Gastroesophageal sphincter (tissue), 4 donors: ENCODE results near the gene PBRM1. TPM values are rescaled to one million over a fixed set of nuclear protein-coding genes. Genes with fewer than 3 reads are reported as not detected.

Experiments used
- ATAC-seq: fragments of 150-250 bp; one replicate; pipeline ENCODE4 v1.9.1; 2016; ENCODE audit warnings: mild to moderate bottlenecking, moderate library complexity
- H3K27ac ChIP-seq, 4 donors: fragments of 200-600 bp; sonication (generic) in 3 of 4; 1 replicate in 3 of 4; 2 replicates in 1 of 4; pipeline ENCODE4 v1.5.1; 2016 to 2019
- H3K27me3 ChIP-seq: fragments of 200-600 bp; sonication (generic); one replicate; pipeline ENCODE4 v1.5.1; 2019
- H3K36me3 ChIP-seq, 2 donors: fragments of 200-600 bp; sonication (generic); one replicate each; pipeline ENCODE4 v1.5.1; 2019; ENCODE audit warnings: control low read depth in 1 of 2
- H3K4me1 ChIP-seq, 3 donors: fragments of 200-600 bp; sonication (generic); 1 replicate in 2 of 3; 2 replicates in 1 of 3; pipeline ENCODE4 v1.5.1; 2016 to 2019; ENCODE audit warnings: control low read depth in 2 of 3
- H3K4me3 ChIP-seq, 2 donors: fragments of 200-600 bp; sonication (generic); one replicate each; pipeline ENCODE4 v1.5.1; 2019; ENCODE audit warnings: mild to moderate bottlenecking in 1 of 2, moderate library complexity in 1 of 2
- H3K9me3 ChIP-seq, 3 donors: fragments of 200-600 bp; sonication (generic); one replicate each; pipeline ENCODE4 v1.5.1; 2017 to 2019; ENCODE audit warnings: control low read depth in 2 of 3
- EP300 ChIP-seq: sonication (generic); formaldehyde crosslinking; IDR thresholded peaks from one replicate; pipeline ENCODE4 v1.6.1; 2017; ENCODE audit warnings: antibody characterized with exemption, mild to moderate bottlenecking
- POLR2A ChIP-seq, 2 donors: fragments of 450-650 bp; IDR thresholded peaks; one replicate each; pipeline ENCODE4 v1.6.1; 2017; ENCODE audit warnings: antibody characterized with exemption in 2 of 2, mild to moderate bottlenecking in 2 of 2, moderate library complexity in 1 of 2
- POLR2AphosphoS5 ChIP-seq: sonication (generic); formaldehyde crosslinking; IDR thresholded peaks from one replicate; pipeline ENCODE4 v1.6.1; 2017; ENCODE audit warnings: antibody characterized with exemption
- WGBS, 2 donors: methylation state at CpG; one replicate each; pipeline ENCODE4 v1.1.5; 2018; ENCODE audit warnings: low coverage in 1 of 2; 5-methylcytosine and 5-hydroxymethylcytosine counted together
- total RNA-seq, 4 donors: library from RNA; depleted of rRNA; stranded (reverse); fragments of >200 nt; gene quantifications; one replicate each; pipeline ENCODE4 v1.1.0, GENCODE V29; 2016
- TF ChIP-seq, protein P1 (sequence below), 4 experiments: fragments of 200-600 bp in 2 of 4; fragments of 450-650 bp in 2 of 4; sonication (generic) in 1 of 4; IDR thresholded peaks; one replicate each; pipeline ENCODE4 v1.5.1; 2017 to 2019; ENCODE audit warnings: antibody characterized with exemption in 4 of 4, mild to moderate bottlenecking in 2 of 4, moderate library complexity in 2 of 4

The PBRM1 gene
- total RNA-seq, 4 donors from 2014 or later, result 73.9 to 105 (median 98.4) TPM

DNA sequence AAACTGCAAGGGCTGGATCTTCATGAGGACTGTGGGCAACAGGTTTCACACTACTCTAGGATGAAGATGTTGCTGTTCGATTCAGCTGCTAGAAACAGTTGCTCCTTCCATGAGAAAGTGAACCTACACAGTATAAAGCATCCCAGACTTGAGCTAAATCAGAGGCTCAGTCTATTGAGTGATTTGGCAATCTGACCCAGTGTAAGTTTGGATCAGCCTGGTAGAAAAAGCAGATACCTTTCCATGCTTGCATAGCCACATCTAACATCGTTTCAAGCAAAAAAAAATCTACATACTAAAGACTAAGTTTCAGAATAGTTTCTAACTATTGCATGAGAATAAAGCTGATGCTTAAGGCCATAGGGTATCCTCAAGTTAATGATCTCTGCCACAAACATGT lies 144.7 kb downstream of the PBRM1 start:
- H3K4me1 ChIP-seq, result peaks cover 0 to 51% (median 12%) of the 10 kb centered on the region in 3 donors
- no peak for ATAC-seq
- H3K4me3 ChIP-seq, result no peak overlapping the region
- no peak for TF ChIP-seq POLR2A (IDR thresholded peaks at IDR 0.05)
- no peak for TF ChIP-seq POLR2AphosphoS5
- no peak for TF ChIP-seq EP300
- no peaks in the 10 kb centered on the region for H3K27me3 ChIP-seq
- H3K27ac ChIP-seq, result no peak overlapping the region
- 20 to 79% methylated on average over 1 to 2 of the region's 2 CpGs for WGBS, 2 donors
- peaks cover 0 to 39% of the 10 kb centered on the region in 2 donors for H3K36me3 ChIP-seq
- H3K9me3 ChIP-seq, result no peaks in the 10 kb centered on the region

DNA sequence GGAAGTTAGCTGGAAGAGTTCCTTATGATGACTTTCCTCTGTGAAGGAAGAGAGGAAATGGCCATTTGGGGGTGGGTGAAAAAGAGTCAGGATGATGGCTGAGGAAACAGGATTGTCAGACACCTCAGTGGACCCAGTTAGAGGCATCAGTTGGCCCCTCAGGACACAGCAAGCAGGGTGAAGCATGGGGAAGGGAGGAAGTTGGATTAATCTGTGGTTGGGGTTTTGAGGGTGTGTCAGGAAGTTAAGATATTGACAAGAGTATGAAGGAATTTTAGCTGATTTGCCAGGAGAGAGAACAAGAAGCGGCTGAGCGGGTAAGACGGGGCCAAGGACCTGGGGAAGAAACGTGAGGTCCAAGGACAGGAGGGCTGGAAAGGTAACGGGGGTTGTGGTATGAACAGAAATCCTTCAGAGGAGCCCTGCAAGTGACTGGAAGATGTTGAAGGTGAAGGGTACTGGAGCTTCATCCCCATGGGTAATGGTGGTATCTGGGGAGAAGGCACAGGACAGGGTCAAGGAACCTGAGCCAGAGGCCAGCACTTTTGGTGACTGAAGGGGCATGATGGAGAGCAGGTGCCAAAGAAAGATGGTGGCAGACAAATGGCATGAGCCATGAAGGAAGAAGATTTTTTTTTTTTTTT lies 146.6 kb downstream of the PBRM1 start:
- Histone ChIP-seq H3K27me3 (no peaks in the 10 kb centered on the region), H3K9me3 (no peaks in the 10 kb centered on the region), H3K4me3 (no peak overlapping the region), H3K36me3 (peaks cover 0 to 28% of the 10 kb centered on the region in 2 donors), H3K27ac (peak overlapping the region in 3 of 4 donors; percentile 17 to 94 (median 93)), H3K4me1 (peaks cover 0 to 57% (median 22%) of the 10 kb centered on the region in 3 donors)
- no peak for ATAC-seq
- 66 to 85% methylated on average over 4 to 5 of the region's 5 CpGs for WGBS, 2 donors
- TF ChIP-seq POLR2A (IDR thresholded peaks at IDR 0.05) (no peak), EP300 (no peak)

DNA sequence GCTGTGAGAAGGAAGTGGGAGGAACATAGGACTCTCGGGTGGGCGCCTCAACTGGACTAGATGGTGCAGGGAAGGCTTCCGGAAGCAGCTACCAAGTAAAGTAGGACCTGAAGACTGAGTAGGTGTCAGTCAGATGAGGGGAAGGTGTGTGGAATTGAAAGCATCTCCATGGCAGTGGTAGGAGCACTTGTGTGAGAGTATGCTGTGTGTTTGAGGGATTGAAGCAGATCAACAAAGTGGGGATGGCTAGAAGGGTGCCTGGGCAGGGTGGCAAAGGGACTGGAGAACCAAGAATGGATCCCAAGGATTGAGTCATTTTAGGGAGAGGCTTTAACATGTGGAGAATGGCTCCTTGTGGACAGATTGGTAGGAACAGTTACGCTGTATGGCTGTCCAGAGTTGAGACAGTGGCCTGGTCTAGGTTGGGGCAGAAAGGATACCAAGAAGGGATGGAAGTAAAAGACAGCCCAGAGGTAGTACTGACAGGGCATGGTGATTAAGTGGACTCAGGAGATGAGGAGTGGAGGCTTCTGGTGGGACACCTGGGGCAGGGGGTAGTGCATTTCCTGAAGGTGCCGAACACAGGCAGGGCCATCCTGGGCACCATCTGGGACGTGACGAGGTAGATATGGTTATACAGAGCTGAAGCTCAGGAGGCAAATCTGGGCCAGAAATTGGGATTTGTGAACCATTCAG lies 147.8 kb downstream of the PBRM1 start:
- peak overlapping the region; percentile 42 to 77 for H3K4me3 ChIP-seq
- WGBS, 2 donors, result 66 to 76% methylated on average over 7 of the region's 7 CpGs

DNA sequence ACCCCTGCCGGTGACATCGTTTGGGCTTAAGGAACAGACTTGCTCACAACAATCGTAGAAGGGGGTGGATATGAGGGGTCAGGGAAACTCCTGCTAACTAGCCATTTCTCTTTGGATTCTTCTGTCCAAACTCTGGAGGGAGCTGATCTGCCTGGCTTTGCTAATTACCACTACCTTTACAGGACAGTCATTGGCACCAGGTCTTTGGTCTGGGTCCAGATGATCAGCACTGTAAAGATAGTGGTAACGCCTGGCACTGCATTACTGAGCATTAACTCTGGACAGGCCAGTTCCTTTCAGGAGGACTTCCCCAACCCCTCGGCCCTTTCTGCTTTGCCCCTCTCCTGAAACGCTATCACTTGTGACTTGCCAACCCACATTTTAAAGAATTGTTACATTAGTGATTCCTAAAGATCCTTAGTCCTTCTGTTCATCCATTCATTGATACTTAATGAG lies 148.5 kb downstream of the PBRM1 start:
- TF ChIP-seq POLR2AphosphoS5, result no peak
- TF ChIP-seq, protein P1, sequence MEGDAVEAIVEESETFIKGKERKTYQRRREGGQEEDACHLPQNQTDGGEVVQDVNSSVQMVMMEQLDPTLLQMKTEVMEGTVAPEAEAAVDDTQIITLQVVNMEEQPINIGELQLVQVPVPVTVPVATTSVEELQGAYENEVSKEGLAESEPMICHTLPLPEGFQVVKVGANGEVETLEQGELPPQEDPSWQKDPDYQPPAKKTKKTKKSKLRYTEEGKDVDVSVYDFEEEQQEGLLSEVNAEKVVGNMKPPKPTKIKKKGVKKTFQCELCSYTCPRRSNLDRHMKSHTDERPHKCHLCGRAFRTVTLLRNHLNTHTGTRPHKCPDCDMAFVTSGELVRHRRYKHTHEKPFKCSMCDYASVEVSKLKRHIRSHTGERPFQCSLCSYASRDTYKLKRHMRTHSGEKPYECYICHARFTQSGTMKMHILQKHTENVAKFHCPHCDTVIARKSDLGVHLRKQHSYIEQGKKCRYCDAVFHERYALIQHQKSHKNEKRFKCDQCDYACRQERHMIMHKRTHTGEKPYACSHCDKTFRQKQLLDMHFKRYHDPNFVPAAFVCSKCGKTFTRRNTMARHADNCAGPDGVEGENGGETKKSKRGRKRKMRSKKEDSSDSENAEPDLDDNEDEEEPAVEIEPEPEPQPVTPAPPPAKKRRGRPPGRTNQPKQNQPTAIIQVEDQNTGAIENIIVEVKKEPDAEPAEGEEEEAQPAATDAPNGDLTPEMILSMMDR (IDR thresholded peaks at IDR 0.05), result peak in 1 of 4 experiments; percentile 7
- TF ChIP-seq EP300, result no peak
- TF ChIP-seq POLR2A (IDR thresholded peaks at IDR 0.05), result no peak
- Histone ChIP-seq H3K27ac (peak overlapping the region; percentile 62 to 95 (median 94)), H3K4me3 (peak overlapping the region; percentile 42 to 77), H3K27me3 (no peaks in the 10 kb centered on the region), H3K9me3 (no peaks in the 10 kb centered on the region), H3K36me3 (peaks cover 0 to 15% of the 10 kb centered on the region in 2 donors), H3K4me1 (peaks cover 0 to 72% (median 29%) of the 10 kb centered on the region in 3 donors)
- WGBS, 2 donors, result 5 to 8% methylated on average over 3 to 4 of the region's 6 CpGs
- ATAC-seq, result no peak

More for the DNA sequence above, 147.8 kb downstream of the PBRM1 start:
- no peaks in the 10 kb centered on the region for H3K27me3 ChIP-seq
- peak overlapping the region; percentile 62 to 95 (median 94) for H3K27ac ChIP-seq
- H3K4me1 ChIP-seq, result peaks cover 0 to 65% (median 23%) of the 10 kb centered on the region in 3 donors
- no peaks in the 10 kb centered on the region for H3K9me3 ChIP-seq
- ATAC-seq, result no peak
- peaks cover 0 to 18% of the 10 kb centered on the region in 2 donors for H3K36me3 ChIP-seq
- TF ChIP-seq EP300 (no peak), POLR2AphosphoS5 (no peak), POLR2A (IDR thresholded peaks at IDR 0.05) (no peak)
- TF ChIP-seq, protein P1 (IDR thresholded peaks at IDR 0.05), result no peak

DNA sequence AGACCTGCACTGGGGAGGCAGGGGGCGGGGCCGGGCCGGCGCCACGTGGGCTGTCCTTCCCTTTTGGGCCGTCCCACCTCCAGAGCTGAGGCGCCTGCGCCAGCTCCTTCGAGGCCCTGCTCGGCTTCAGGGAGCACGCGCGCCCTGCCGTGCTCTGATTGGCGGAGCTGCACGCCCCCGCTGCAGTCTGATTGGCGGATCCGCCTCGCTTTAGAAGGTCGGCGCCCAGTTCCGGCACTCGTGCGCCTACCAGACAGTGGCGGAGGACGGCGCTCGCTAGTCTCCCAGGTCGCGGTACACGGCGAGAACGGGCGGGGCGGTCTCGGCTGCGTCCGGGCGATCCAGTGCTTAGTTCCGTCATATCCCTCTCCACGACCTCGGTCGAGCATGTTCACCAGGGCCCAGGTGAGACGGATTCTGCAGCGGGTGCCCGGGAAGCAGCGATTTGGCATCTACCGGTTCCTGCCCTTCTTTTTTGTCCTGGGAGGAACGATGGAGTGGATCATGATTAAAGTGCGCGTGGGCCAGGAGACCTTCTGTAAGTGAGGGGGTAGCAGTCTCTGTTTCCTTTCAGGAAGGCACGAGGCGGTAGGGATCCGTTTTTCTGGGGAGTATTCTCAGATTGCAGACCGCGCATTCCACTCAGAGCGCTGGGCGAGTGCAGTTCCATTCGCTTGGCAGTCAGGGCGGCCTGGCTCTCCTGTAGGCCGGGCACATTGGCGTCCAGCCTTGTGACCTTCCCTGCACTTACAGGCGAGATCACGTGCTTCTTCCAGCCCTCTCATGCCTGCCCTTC lies 149.1 kb downstream of the PBRM1 start, which contains the start of gene UQCC5:
Gene UQCC5, plus strand, starts transcription at position 237 of the 796 bp plus-strand sequence. Its CDS starts 151 bp downstream, at position 388.
- peak; percentile 94 for ATAC-seq
- no peaks in the 10 kb centered on the region for H3K27me3 ChIP-seq
- WGBS, 2 donors, result 0% methylated on average over 2 to 9 of the region's 65 CpGs
- peak; percentile 100 for TF ChIP-seq POLR2AphosphoS5
- no peak for TF ChIP-seq EP300
- peak; percentile 95 to 97 for TF ChIP-seq POLR2A (IDR thresholded peaks at IDR 0.05)
- TF ChIP-seq, protein P1 (IDR thresholded peaks at IDR 0.05), result peak in 1 of 4 experiments; percentile 21
- H3K4me1 ChIP-seq, result peaks cover 0 to 78% (median 35%) of the 10 kb centered on the region in 3 donors
- H3K9me3 ChIP-seq, result no peaks in the 10 kb centered on the region
- peak within 1 kb of the TSS; percentile 62 to 95 (median 94) for H3K27ac ChIP-seq
- H3K36me3 ChIP-seq, result peaks cover 0 to 8% of the 10 kb centered on the region in 2 donors
- peak within 1 kb of the TSS; percentile 42 to 77 for H3K4me3 ChIP-seq
